ENCODE data around the gene NABP2.

GRCh38 chr12:56267443-56268071 lies 43.4 kb downstream of the NABP2 start:
- TF ChIP-seq CTCF (IDR thresholded peaks at IDR 0.05) (no peak), POLR2A (IDR thresholded peaks at IDR 0.05) (no peak)

All from testis (tissue), 2 donors.